ENCODE data around the gene NCOA4. TPM values are rescaled to one million over a fixed set of nuclear protein-coding genes. Genes with fewer than 3 reads are reported as not detected.
"Not testable (repeated sequence)": the region's sequence is repeated elsewhere in the genome, so short reads cannot be mapped to it uniquely, and the experiment has no call there.

The NCOA4 gene
- total RNA-seq, 2 experiments from 2014 or later: 71.1 to 78.8 TPM

DNA sequence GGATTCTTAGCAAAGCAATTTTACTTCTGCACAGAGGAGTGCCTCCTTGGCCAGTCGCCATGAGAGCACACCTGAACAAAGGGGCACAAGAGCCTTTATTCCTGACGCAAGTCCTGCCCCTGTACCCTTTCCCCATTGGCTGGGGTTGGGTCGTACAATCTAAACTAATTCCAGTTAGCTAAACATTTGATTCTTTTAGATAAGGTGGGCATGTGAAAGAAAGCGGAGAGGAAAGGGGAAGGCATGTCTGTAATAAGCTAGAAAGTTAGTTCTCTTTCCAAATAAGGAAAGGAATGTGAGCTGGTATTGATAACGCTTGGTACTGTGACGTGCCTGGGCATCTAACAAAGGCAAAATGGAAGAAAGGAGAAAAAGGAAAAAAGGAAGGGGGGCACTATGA lies 73.8 kb downstream of the NCOA4 start:
- H3K4me3 ChIP-seq (ENCODE audit: low read depth, low read length, poor library complexity, severe bottlenecking); DNase-seq (ENCODE audit: low spot score); BruUV-seq (replicated peaks); POLR2A ChIA-PET; H3K9me3 ChIP-seq (ENCODE audit: low read length); H3K4me1 ChIP-seq (ENCODE audit: insufficient read depth, low read length, poor library complexity, severe bottlenecking); H3K79me2 ChIP-seq (ENCODE audit: insufficient read depth, low read depth, low read length); H4K20me1 ChIP-seq (ENCODE audit: insufficient read depth, low read length); H3K4me2 ChIP-seq (ENCODE audit: low read length); intact Hi-C loops (cut with micrococcal nuclease; ENCODE audit: unreplicated experiment); CTCF ChIA-PET (ENCODE audit: unreplicated experiment); H2AFZ ChIP-seq (ENCODE audit: low read length); H3K36me3 ChIP-seq (ENCODE audit: insufficient read depth, low read length); H3K27ac ChIP-seq (ENCODE audit: low read depth, low read length, poor library complexity, severe bottlenecking); H3K9me2 ChIP-seq (ENCODE audit: insufficient read depth, low read length): not testable (repeated sequence)

Small RNA genes within 50 kb of the gene (small RNA-seq; reads per million reads assigned to genes)
- not detected for gene SNORA74C-1

Other genes with a start within 250 kb of the NCOA4 start
- gene AGAP4, start 183.1 kb downstream of the NCOA4 start, total RNA-seq (2014; rRNA removed; shearing (Covaris generic)): 12.0 and 15.7 TPM in 2 replicates
- 22.4 and 29.3 TPM in 2 replicates for gene AGAP4, start 183.1 kb downstream of the NCOA4 start, total RNA-seq (2022)
- 50.5 and 50.6 TPM in 2 replicates for gene TIMM23, start 58.1 kb downstream of the NCOA4 start, total RNA-seq (2014; rRNA removed; shearing (Covaris generic))
- 51.7 and 59.1 TPM in 2 replicates for gene TIMM23, start 58.1 kb downstream of the NCOA4 start, total RNA-seq (2022)
- not detected in 2 replicates for gene MSMB, start 15.6 kb upstream of the NCOA4 start, total RNA-seq (2014; rRNA removed; shearing (Covaris generic))
- not detected in 2 replicates for gene MSMB, start 15.6 kb upstream of the NCOA4 start, total RNA-seq (2022)